Trophoblast cell (in vitro differentiated cells and primary cell): ENCODE data around the gene SASH1.

ENCODE experiments used
- DNase-seq, 2 donors: peaks; one replicate each; pipeline ENCODE4 v3.0.0-alpha.2; 2016
- H2AFZ ChIP-seq: 2 replicates; pipeline ENCODE4 v1.6.1; 2013; ENCODE audit warnings: low read length, moderate library complexity, mild to moderate bottlenecking; ENCODE audit not compliant: insufficient read depth, poor library complexity
- H2AK5ac ChIP-seq: 2 replicates; pipeline ENCODE4 v1.6.1; 2013; ENCODE audit warnings: mild to moderate bottlenecking, low read length
- H2BK120ac ChIP-seq: 2 replicates; pipeline ENCODE4 v1.6.1; 2013; ENCODE audit warnings: low read length, mild to moderate bottlenecking, moderate library complexity; ENCODE audit not compliant: insufficient read depth, poor library complexity
- H2BK12ac ChIP-seq: 2 replicates; pipeline ENCODE4 v1.6.1; 2013; ENCODE audit warnings: mild to moderate bottlenecking, low read length, moderate library complexity
- H2BK5ac ChIP-seq: 2 replicates; pipeline ENCODE4 v1.6.1; 2013; ENCODE audit warnings: low read length, low read depth, moderate library complexity, mild to moderate bottlenecking; ENCODE audit not compliant: poor library complexity
- H3K14ac ChIP-seq: 2 replicates; pipeline ENCODE4 v1.6.1; 2013; ENCODE audit warnings: mild to moderate bottlenecking, low read length
- H3K18ac ChIP-seq: 2 replicates; pipeline ENCODE4 v1.6.1; 2013; ENCODE audit warnings: mild to moderate bottlenecking, low read length
- H3K23ac ChIP-seq: 2 replicates; pipeline ENCODE4 v1.6.1; 2013; ENCODE audit warnings: low read length
- H3K27ac ChIP-seq: 2 replicates; pipeline ENCODE4 v1.5.1; 2013; ENCODE audit warnings: low read depth, mild to moderate bottlenecking, inconsistent platforms, low read length, moderate library complexity
- H3K27me3 ChIP-seq: 2 replicates; pipeline ENCODE4 v1.6.1; 2013; ENCODE audit warnings: inconsistent platforms, mild to moderate bottlenecking, low read length, moderate library complexity; ENCODE audit not compliant: insufficient read depth
- H3K36me3 ChIP-seq, 2 experiments: 1 replicate in 1 of 2; 2 replicates in 1 of 2; pipeline ENCODE4 v1.6.1; 2013; ENCODE audit warnings: low read length in 2 of 2, mild to moderate bottlenecking in 2 of 2, moderate library complexity in 1 of 2; ENCODE audit not compliant: insufficient read depth in 2 of 2, control insufficient read depth in 1 of 2
- H3K4ac ChIP-seq: 2 replicates; pipeline ENCODE4 v1.6.1; 2013; ENCODE audit warnings: low read depth, mild to moderate bottlenecking, low read length, moderate library complexity
- H3K4me1 ChIP-seq, 2 experiments: 1 replicate in 1 of 2; 2 replicates in 1 of 2; pipeline ENCODE4 v1.6.1; 2013; ENCODE audit warnings: low read length in 2 of 2, mild to moderate bottlenecking in 2 of 2, moderate library complexity in 1 of 2; ENCODE audit not compliant: insufficient read depth in 2 of 2, control insufficient read depth in 1 of 2
- H3K4me2 ChIP-seq: 2 replicates; pipeline ENCODE4 v1.6.1; 2013; ENCODE audit warnings: inconsistent platforms, mild to moderate bottlenecking, low read length, moderate library complexity
- H3K4me3 ChIP-seq: 2 replicates; pipeline ENCODE4 v1.5.1; 2013; ENCODE audit warnings: mild to moderate bottlenecking, low read depth, low read length, inconsistent platforms
- H3K79me1 ChIP-seq: one replicate; pipeline ENCODE4 v1.6.1; 2013; ENCODE audit warnings: low read length
- H3K79me2 ChIP-seq: 2 replicates; pipeline ENCODE4 v1.6.1; 2013; ENCODE audit warnings: low read length, mild to moderate bottlenecking; ENCODE audit not compliant: control insufficient read depth, insufficient read depth, poor library complexity
- H3K9ac ChIP-seq: 2 replicates; pipeline ENCODE4 v1.6.1; 2013; ENCODE audit warnings: mild to moderate bottlenecking, low read length
- H3K9me3 ChIP-seq: 2 replicates; pipeline ENCODE4 v1.6.1; 2013; ENCODE audit warnings: low read depth, mild to moderate bottlenecking, control low read depth, inconsistent platforms, low read length; ENCODE audit not compliant: insufficient read depth
- H4K12ac ChIP-seq: 2 replicates; pipeline ENCODE4 v1.6.1; 2013; ENCODE audit warnings: low read depth, mild to moderate bottlenecking, low read length, moderate library complexity
- H4K8ac ChIP-seq: 2 replicates; pipeline ENCODE4 v1.6.1; 2013; ENCODE audit warnings: low read depth, mild to moderate bottlenecking, low read length, moderate library complexity
- H4K91ac ChIP-seq: one replicate; pipeline ENCODE4 v1.6.1; 2013; ENCODE audit warnings: low read depth, mild to moderate bottlenecking, low read length, moderate library complexity
- WGBS: extraction: QIAGEN DNeasy Blood & Tissue Kit; methylation state at CpG from one replicate; pipeline ENCODE4 v1.1.7; 2013; ENCODE audit warnings: missing lambda C conversion rate; ENCODE audit not compliant: insufficient read length, insufficient coverage; ENCODE audit errors: extremely low coverage; 5-methylcytosine and 5-hydroxymethylcytosine counted together

SASH1 gene

GRCh38 chr6:148523048-148523447, 180.4 kb downstream of the SASH1 start:
- Histone ChIP-seq H2BK12ac (no peak overlapping the region), H4K8ac (no peak overlapping the region), H2AK5ac (no peak overlapping the region), H3K79me1 (no peaks in the 10 kb centered on the region), H4K12ac (no peak overlapping the region), H3K9me3 (no peaks in the 10 kb centered on the region), H3K4me2 (no peak overlapping the region), H2BK5ac (no peak overlapping the region), H3K9ac (no peak overlapping the region), H4K91ac (no peak overlapping the region), H3K27me3 (no peaks in the 10 kb centered on the region), H3K4me3 (no peak overlapping the region), H2AFZ (no peak overlapping the region), H3K36me3 (peaks cover 16 to 26% of the 10 kb centered on the region in 2 experiments), H3K23ac (no peak overlapping the region), H2BK120ac (no peak overlapping the region), H3K4ac (no peak overlapping the region), H3K14ac (no peak overlapping the region), H3K18ac (no peak overlapping the region), H3K79me2 (no peaks in the 10 kb centered on the region), H3K27ac (no peak overlapping the region), H3K4me1 (no peaks in the 10 kb centered on the region)
- WGBS: no CpG with 5 or more reads among the region's 2 CpGs
- DNase-seq: no peak

- H2AK5ac ChIP-seq: no peak overlapping the region
- no peak overlapping the region for H3K4ac ChIP-seq
- H3K79me1 ChIP-seq: no peaks in the 10 kb centered on the region
- no peak overlapping the region for H2BK5ac ChIP-seq
- WGBS: no CpG with 5 or more reads among the region's 4 CpGs
- no peak overlapping the region for H3K23ac ChIP-seq
- H2BK120ac ChIP-seq: no peak overlapping the region
- H3K4me2 ChIP-seq: no peak overlapping the region
- no peaks in the 10 kb centered on the region for H3K4me1 ChIP-seq
- H3K79me2 ChIP-seq: no peaks in the 10 kb centered on the region
- H3K27me3 ChIP-seq: no peaks in the 10 kb centered on the region
- no peak for DNase-seq
- no peak overlapping the region for H4K12ac ChIP-seq
- H3K27ac ChIP-seq: no peak overlapping the region
- H4K8ac ChIP-seq: no peak overlapping the region
- no peaks in the 10 kb centered on the region for H3K9me3 ChIP-seq
- no peak overlapping the region for H2AFZ ChIP-seq
- no peak overlapping the region for H3K9ac ChIP-seq
- H3K18ac ChIP-seq: no peak overlapping the region
- H3K14ac ChIP-seq: no peak overlapping the region
- no peak overlapping the region for H4K91ac ChIP-seq
- H3K4me3 ChIP-seq: no peak overlapping the region
- H3K36me3 ChIP-seq: peaks cover 19 to 30% of the 10 kb centered on the region in 2 experiments
- no peak overlapping the region for H2BK12ac ChIP-seq
These were observed 180.9 kb downstream of the SASH1 start for GRCh38 chr6:148523551-148523950.

- Histone ChIP-seq H3K79me2 (no peaks in the 10 kb centered on the region), H4K91ac (no peak overlapping the region), H3K14ac (no peak overlapping the region), H4K12ac (no peak overlapping the region), H3K18ac (no peak overlapping the region), H2AFZ (no peak overlapping the region), H3K23ac (no peak overlapping the region), H3K4me2 (no peak overlapping the region), H3K4me3 (no peak overlapping the region), H2BK12ac (no peak overlapping the region), H3K27ac (no peak overlapping the region), H3K9ac (no peak overlapping the region), H3K9me3 (no peaks in the 10 kb centered on the region), H3K79me1 (no peaks in the 10 kb centered on the region), H3K4me1 (no peaks in the 10 kb centered on the region), H3K4ac (no peak overlapping the region), H2AK5ac (no peak overlapping the region), H2BK120ac (no peak overlapping the region), H2BK5ac (no peak overlapping the region), H3K27me3 (no peaks in the 10 kb centered on the region), H3K36me3 (peaks cover 17 to 27% of the 10 kb centered on the region in 2 experiments), H4K8ac (no peak overlapping the region)
- no CpG with 5 or more reads among the region's 7 CpGs for WGBS
- no peak for DNase-seq
These were observed 181.8 kb downstream of the SASH1 start for GRCh38 chr6:148524471-148524882.

- DNase-seq: no peak
- H3K27ac ChIP-seq: no peak overlapping the region
- H3K18ac ChIP-seq: no peak overlapping the region
- no peak overlapping the region for H2BK12ac ChIP-seq
- H3K4me1 ChIP-seq: no peaks in the 10 kb centered on the region
- no peak overlapping the region for H3K23ac ChIP-seq
- H3K9me3 ChIP-seq: no peaks in the 10 kb centered on the region
- WGBS: no CpG with 5 or more reads among the region's 8 CpGs
- no peaks in the 10 kb centered on the region for H3K79me1 ChIP-seq
- no peak overlapping the region for H2BK5ac ChIP-seq
- H3K9ac ChIP-seq: no peak overlapping the region
- H3K27me3 ChIP-seq: no peaks in the 10 kb centered on the region
- H4K12ac ChIP-seq: no peak overlapping the region
- no peak overlapping the region for H2AK5ac ChIP-seq
- H2AFZ ChIP-seq: no peak overlapping the region
- no peak overlapping the region for H4K91ac ChIP-seq
- no peak overlapping the region for H2BK120ac ChIP-seq
- H3K36me3 ChIP-seq: peaks cover 12 to 22% of the 10 kb centered on the region in 2 experiments
- no peaks in the 10 kb centered on the region for H3K79me2 ChIP-seq
- no peak overlapping the region for H3K14ac ChIP-seq
- H3K4me3 ChIP-seq: no peak overlapping the region
- H3K4me2 ChIP-seq: no peak overlapping the region
- H3K4ac ChIP-seq: no peak overlapping the region
- no peak overlapping the region for H4K8ac ChIP-seq
These were observed 182.3 kb downstream of the SASH1 start for GRCh38 chr6:148524976-148525375.
